Measurements from ENCODE around the gene USO1. TPM values are rescaled to one million over a fixed set of nuclear protein-coding genes. Genes with fewer than 3 reads are reported as not detected.

Gene USO1, protein sequence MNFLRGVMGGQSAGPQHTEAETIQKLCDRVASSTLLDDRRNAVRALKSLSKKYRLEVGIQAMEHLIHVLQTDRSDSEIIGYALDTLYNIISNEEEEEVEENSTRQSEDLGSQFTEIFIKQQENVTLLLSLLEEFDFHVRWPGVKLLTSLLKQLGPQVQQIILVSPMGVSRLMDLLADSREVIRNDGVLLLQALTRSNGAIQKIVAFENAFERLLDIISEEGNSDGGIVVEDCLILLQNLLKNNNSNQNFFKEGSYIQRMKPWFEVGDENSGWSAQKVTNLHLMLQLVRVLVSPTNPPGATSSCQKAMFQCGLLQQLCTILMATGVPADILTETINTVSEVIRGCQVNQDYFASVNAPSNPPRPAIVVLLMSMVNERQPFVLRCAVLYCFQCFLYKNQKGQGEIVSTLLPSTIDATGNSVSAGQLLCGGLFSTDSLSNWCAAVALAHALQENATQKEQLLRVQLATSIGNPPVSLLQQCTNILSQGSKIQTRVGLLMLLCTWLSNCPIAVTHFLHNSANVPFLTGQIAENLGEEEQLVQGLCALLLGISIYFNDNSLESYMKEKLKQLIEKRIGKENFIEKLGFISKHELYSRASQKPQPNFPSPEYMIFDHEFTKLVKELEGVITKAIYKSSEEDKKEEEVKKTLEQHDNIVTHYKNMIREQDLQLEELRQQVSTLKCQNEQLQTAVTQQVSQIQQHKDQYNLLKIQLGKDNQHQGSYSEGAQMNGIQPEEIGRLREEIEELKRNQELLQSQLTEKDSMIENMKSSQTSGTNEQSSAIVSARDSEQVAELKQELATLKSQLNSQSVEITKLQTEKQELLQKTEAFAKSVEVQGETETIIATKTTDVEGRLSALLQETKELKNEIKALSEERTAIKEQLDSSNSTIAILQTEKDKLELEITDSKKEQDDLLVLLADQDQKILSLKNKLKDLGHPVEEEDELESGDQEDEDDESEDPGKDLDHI
- 18.4 to 27.8 TPM (median 25.1 TPM) in 5 replicates for total RNA-seq (2022; extraction: Qiagen RNA extraction; ENCODE audit: low read depth)

DNA sequence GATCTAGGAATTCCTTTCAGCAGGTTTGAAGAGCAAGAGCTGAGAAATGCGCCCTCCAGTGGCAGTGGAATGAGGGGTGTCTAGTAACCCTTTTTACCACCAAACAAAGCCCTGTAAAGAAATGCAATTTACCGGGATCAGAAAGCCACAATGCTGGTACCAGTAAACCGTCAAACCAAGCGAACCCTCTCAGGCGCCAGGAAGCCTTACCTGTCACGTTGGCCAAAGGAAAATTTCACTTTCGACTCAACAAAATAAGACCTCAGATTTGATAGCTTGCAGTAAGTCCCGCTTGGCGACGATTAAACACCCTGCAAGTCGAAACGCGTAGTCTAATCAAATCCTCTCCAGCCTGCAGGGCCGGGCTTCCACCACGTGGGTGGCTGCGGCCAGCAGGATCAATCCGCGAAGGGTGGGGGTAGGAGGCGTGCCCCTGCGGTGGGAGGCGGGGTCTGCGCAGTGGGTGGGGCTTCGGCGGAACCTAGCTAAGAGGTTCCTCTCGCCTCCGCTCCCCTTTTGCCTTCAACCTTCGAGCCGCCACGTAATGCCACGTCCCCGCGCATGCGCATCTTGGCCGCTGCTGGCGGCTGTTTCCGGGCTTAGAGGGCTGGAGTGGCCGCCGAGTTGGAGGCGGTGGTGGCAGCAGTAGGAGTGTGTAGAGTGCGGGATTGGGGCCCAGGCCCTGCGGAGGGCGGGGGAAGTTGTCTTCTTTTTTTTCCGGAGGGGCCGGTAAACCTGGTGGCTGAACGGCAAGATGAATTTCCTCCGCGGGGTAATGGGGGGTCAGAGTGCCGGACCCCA lies at the start of gene USO1:
USO1 (plus strand) TSS at position 512 of the 801 bp plus-strand sequence; CDS start at position 755, 243 bp downstream.

Other genes starting within 250 kb of the USO1 start
- 13.1 to 19.1 TPM (median 15.6 TPM) in 5 replicates for gene RCHY1, start 210.2 kb upstream of the USO1 start, total RNA-seq (2022; extraction: Qiagen RNA extraction; ENCODE audit: low read depth)
- gene THAP6, start 210.1 kb upstream of the USO1 start, total RNA-seq (2022; extraction: Qiagen RNA extraction; ENCODE audit: low read depth) = 4.2 to 7.0 TPM (median 5.2 TPM) in 5 replicates
- gene ODAPH, start 168.5 kb upstream of the USO1 start, total RNA-seq (2022; extraction: Qiagen RNA extraction; ENCODE audit: low read depth) = 1.6 TPM in 1 of 5 replicates, not detected in the others
- 0.36 to 0.79 TPM (median 0.70 TPM) in 5 replicates for gene CDKL2, start 94.0 kb upstream of the USO1 start, total RNA-seq (2022; extraction: Qiagen RNA extraction; ENCODE audit: low read depth)
- gene G3BP2, start 51.2 kb upstream of the USO1 start, total RNA-seq (2022; extraction: Qiagen RNA extraction; ENCODE audit: low read depth) = 59.1 to 142 TPM (median 81.4 TPM) in 5 replicates
- not detected in 5 replicates for gene PPEF2, start 177.9 kb downstream of the USO1 start, total RNA-seq (2022; extraction: Qiagen RNA extraction; ENCODE audit: low read depth)
- gene NAAA, start 216.4 kb downstream of the USO1 start, total RNA-seq (2022; extraction: Qiagen RNA extraction; ENCODE audit: low read depth) = 20.1 to 25.7 TPM (median 21.9 TPM) in 5 replicates